ENCODE data around the gene FBXL16. TPM values are rescaled to one million over a fixed set of nuclear protein-coding genes. Genes with fewer than 3 reads are reported as not detected.

The FBXL16 gene
- total and polyA plus RNA-seq, 9 of the 15 experiments (the other 6 are each of a cell fraction or from before 2014, with no cell fraction given): 0.21 to 8.2 (median 1.7) TPM

- TF ChIP-seq ZNF592 (IDR thresholded peaks at IDR 0.05): peak; percentile 67; the same call in 1 of the 2 replicates
- peak; percentile 90; the same call in 1 of the 2 replicates for TF ChIP-seq ERF (CRISPR knock-in tag; IDR thresholded peaks at IDR 0.05)
- no peak for TF ChIP-seq DLX4 (CRISPR knock-in tag; IDR thresholded peaks at IDR 0.05)
- no peak for TF ChIP-seq ZKSCAN8 (CRISPR knock-in tag; IDR thresholded peaks at IDR 0.05)
- TF ChIP-seq ZBTB8A (IDR thresholded peaks at IDR 0.05; ENCODE audit: partially characterized antibody): no peak
- peak; percentile 41; the same call in 1 of the 2 replicates for TF ChIP-seq FOXP1 (CRISPR knock-in tag; IDR thresholded peaks at IDR 0.05)
- TF ChIP-seq GABPB1 (CRISPR knock-in tag; IDR thresholded peaks at IDR 0.05): peak; percentile 94
- TF ChIP-seq CHD2 (IDR thresholded peaks at IDR 0.05; ENCODE audit: low read depth, low read length): no peak; the same call in 1 of the 2 replicates
- TF ChIP-seq MAX (CRISPR knock-in tag; IDR thresholded peaks at IDR 0.05): peak; percentile 93
- TF ChIP-seq CHAMP1 (IDR thresholded peaks at IDR 0.05): no peak
- no peak; the same call in 1 of the 2 replicates for TF ChIP-seq ILF3 (IDR thresholded peaks at IDR 0.05; ENCODE audit: borderline replicate concordance)
- TF ChIP-seq ZNF75A (CRISPR knock-in tag; IDR thresholded peaks at IDR 0.05): no peak
- peak in 2 of 3 experiments; percentile 16 to 40 for TF ChIP-seq YY1 (IDR thresholded peaks at IDR 0.05; ENCODE audit: borderline replicate concordance in 1 of 3, control insufficient read depth in 1 of 3, extremely low read depth in 1 of 3, insufficient read depth in 3 of 3, insufficient read length in 1 of 3, insufficient replicate concordance in 2 of 3, low read depth in 1 of 3, low read length in 2 of 3)
- TF ChIP-seq TSHZ1 (CRISPR knock-in tag; IDR thresholded peaks at IDR 0.05): no peak
Observed at GRCh38 chr16:720990-721764, 15.6 kb upstream of the FBXL16 start, which contains the start of gene ANTKMT (continued).

Data from K562 (cell line).